ENCODE results near the gene RUFY1. TPM values are rescaled to one million over a fixed set of nuclear protein-coding genes. Genes with fewer than 3 reads are reported as not detected.
"Not testable (repeated sequence)": the region's sequence is repeated elsewhere in the genome, so short reads cannot be mapped to it uniquely, and the experiment has no call there.

Gene RUFY1
- total and polyA plus RNA-seq, 12 donors, result 17.0 to 38.3 (median 21.4) TPM

DNA sequence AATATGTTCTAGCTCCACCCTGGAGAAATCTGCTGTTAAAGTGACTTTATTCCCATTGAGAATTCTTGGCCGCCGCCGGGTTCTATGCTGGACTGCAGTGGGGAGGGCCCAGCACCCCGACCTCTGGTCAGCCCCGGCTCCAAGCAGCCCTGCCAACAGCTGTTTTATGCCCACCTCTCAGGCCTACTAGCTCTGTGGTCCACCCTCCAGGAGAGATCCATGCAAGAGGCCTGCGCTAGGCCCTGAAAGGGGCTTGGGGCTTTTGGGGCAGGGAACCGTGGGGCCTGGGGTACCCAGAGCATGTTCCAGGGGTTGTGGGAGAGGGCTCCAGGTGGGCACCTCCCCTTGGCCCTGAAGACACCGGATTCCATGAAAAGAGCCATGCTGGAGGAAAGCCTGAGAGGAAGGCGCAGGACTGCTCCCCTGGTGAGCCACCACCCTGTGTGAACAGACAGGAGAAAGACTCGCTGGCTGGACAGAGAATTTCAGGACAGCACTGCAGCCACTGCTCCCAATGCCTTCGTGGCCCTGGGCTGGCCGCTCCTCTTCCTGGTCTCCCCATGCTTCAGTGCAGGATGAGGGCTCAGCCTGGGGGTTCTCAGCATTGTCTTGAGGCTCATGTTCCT, 44.6 kb upstream of the RUFY1 start:
- 88 to 90% methylated on average over 12 of the region's 12 CpGs for WGBS, 2 donors
- Histone ChIP-seq H3K9me3 (no peaks in the 10 kb centered on the region), H3K27ac (no peak overlapping the region), H3K36me3 (no peaks in the 10 kb centered on the region), H3K4me1 (peaks cover 0 to 5% (median 0%) of the 10 kb centered on the region in 9 donors), H3K4me3 (no peak overlapping the region), H3K27me3 (no peaks in the 10 kb centered on the region)
- ATAC-seq (no peak), DNase-seq (no peak)
- TF ChIP-seq CTCF (IDR thresholded peaks at IDR 0.05), result no peak
- intact Hi-C loops (cut with DNase I), result no loop called here

- ATAC-seq (no peak), DNase-seq (no peak)
- 40 to 49% methylated on average over 4 of the region's 4 CpGs for WGBS, 2 donors
- H3K27ac ChIP-seq, result no peak overlapping the region
- no peaks in the 10 kb centered on the region for H3K9me3 ChIP-seq
- intact Hi-C loops (cut with DNase I), result no loop called here
- H3K36me3 ChIP-seq, result no peaks in the 10 kb centered on the region
- H3K4me1 ChIP-seq, result peaks cover 0 to 5% (median 0%) of the 10 kb centered on the region in 9 donors
- peaks cover 0 to 9% (median 3%) of the 10 kb centered on the region in 7 donors for H3K27me3 ChIP-seq
- no peak overlapping the region for H3K4me3 ChIP-seq
- TF ChIP-seq CTCF (IDR thresholded peaks at IDR 0.05), result no peak
These were observed 41.1 kb upstream of the RUFY1 start for GRCh38 chr5:179509239-179509638.

DNA sequence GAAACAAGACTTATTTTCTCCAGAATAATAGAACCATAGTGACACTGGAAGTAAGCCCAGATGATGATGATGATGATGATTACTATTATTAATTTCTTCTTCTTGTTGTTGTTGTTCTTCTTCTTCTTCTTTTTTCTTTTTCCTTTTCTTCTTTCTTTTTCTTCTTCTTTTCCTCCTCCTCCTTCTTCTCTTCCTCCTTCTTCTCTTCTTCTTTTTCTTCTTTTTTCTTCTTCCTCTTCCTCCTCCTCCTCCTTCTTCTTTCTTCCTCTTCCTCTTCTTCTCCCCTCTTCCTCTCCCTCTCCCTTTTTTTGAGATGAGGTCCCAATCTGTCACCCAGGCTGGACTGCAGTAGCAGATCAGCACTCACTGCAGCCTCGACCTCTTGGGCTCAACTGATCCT, 40.5 kb upstream of the RUFY1 start:
- 70 to 89% methylated on average over 1 of the region's 1 CpG for WGBS, 2 donors
- Histone ChIP-seq H3K27ac (no peak overlapping the region), H3K4me3 (no peak overlapping the region), H3K4me1 (peaks cover 0 to 5% (median 0%) of the 10 kb centered on the region in 9 donors), H3K36me3 (no peaks in the 10 kb centered on the region), H3K9me3 (no peaks in the 10 kb centered on the region), H3K27me3 (peaks cover 0 to 9% (median 3%) of the 10 kb centered on the region in 7 donors)
- ATAC-seq (no peak), DNase-seq (no peak)
- intact Hi-C loops (cut with DNase I), result loop anchor here in 1 of 10 donors (10.0 kb wide), 1 partner anchor 1555 kb away; no protein-coding TSS in a partner anchor
- no peak for TF ChIP-seq CTCF (IDR thresholded peaks at IDR 0.05)

GRCh38 chr5:179512452-179513000, 37.8 kb upstream of the RUFY1 start:
- Histone ChIP-seq H3K27me3 (peaks cover 0 to 28% (median 10%) of the 10 kb centered on the region in 7 donors), H3K4me3 (no peak overlapping the region), H3K9me3 (no peaks in the 10 kb centered on the region), H3K4me1 (peaks cover 0 to 5% (median 0%) of the 10 kb centered on the region in 9 donors), H3K27ac (no peak overlapping the region), H3K36me3 (no peaks in the 10 kb centered on the region)
- no peak for TF ChIP-seq CTCF (IDR thresholded peaks at IDR 0.05)
- intact Hi-C loops (cut with DNase I), result loop anchor here in 1 of 10 donors (10.0 kb wide), 1 partner anchor 1558 kb away; no protein-coding TSS in a partner anchor
- DNase-seq, result no peak
- ATAC-seq, result no peak
- WGBS, 2 donors, result 88 to 89% methylated on average over 15 of the region's 15 CpGs

DNA sequence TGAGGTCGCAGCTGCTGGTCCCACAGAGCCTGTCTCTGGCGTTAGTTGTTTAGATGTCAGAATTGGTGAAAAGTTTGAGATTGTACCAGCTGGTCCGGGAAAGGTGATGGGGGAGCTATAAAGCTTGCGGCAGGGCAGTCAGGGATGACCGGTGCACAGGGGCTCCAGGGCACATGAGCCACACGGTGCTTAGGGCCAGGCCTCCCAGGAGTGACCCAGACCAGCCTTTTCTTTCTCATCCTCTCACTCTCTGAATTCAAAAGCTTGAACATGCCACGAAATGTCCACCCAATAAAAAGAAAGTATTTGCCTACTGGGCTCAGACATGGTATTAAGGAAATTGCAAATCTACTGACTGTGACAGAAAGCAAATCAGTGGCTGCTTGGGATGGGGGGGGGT, 34.9 kb upstream of the RUFY1 start:
- 72 to 82% methylated on average over 6 to 7 of the region's 7 CpGs for WGBS, 2 donors
- not testable (repeated sequence) for H3K4me3 ChIP-seq, H3K9me3 ChIP-seq, H3K27ac ChIP-seq, H3K36me3 ChIP-seq, H3K4me1 ChIP-seq, ATAC-seq, DNase-seq
- H3K27me3 ChIP-seq, result peaks cover 0 to 28% (median 10%) of the 10 kb centered on the region in 7 donors
- intact Hi-C loops (cut with DNase I), result loop anchor here in 1 of 10 donors (10.0 kb wide), 1 partner anchor 1561 kb away; no protein-coding TSS in a partner anchor
